Smooth muscle cell (in vitro differentiated cells): ENCODE data around the gene NFIX. TPM values are rescaled to one million over a fixed set of nuclear protein-coding genes. Genes with fewer than 3 reads are reported as not detected.

ENCODE experiments used
- DNase-seq: peaks from one replicate; lab custom pipeline; 2025; ENCODE audit not compliant: unreplicated experiment; lab: John Stamatoyannopoulos, UW
- H2AFZ ChIP-seq: fragments of 200-600 bp; sonication (generic); 2 replicates; pipeline ENCODE4 v1.6.0; 2016; ENCODE audit warnings: antibody characterized with exemption, low read depth, mild to moderate bottlenecking
- H3F3A ChIP-seq: fragments of 200-600 bp; sonication (generic); 2 replicates; pipeline ENCODE4 v1.6.0; 2017; ENCODE audit warnings: antibody characterized with exemption, low read depth
- H3K27ac ChIP-seq: fragments of 200-600 bp; sonication (generic); 2 replicates; pipeline ENCODE4 v1.5.1; 2016; ENCODE audit warnings: low read depth, mild to moderate bottlenecking
- H3K27me3 ChIP-seq: fragments of 200-600 bp; sonication (generic); 2 replicates; pipeline ENCODE4 v1.6.1; 2016; ENCODE audit warnings: low read depth, mild to moderate bottlenecking
- H3K36me3 ChIP-seq: fragments of 200-600 bp; sonication (generic); 2 replicates; pipeline ENCODE4 v1.5.1; 2016; ENCODE audit warnings: low read depth
- H3K4me1 ChIP-seq: fragments of 200-600 bp; sonication (generic); 2 replicates; pipeline ENCODE4 v1.5.1; 2016; ENCODE audit warnings: low read depth
- H3K4me2 ChIP-seq: fragments of 200-600 bp; sonication (generic); 2 replicates; pipeline ENCODE4 v1.6.0; 2016; ENCODE audit warnings: mild to moderate bottlenecking
- H3K4me3 ChIP-seq: fragments of 200-600 bp; sonication (generic); 2 replicates; pipeline ENCODE4 v1.5.1; 2016; ENCODE audit warnings: mild to moderate bottlenecking
- H3K79me2 ChIP-seq: fragments of 200-600 bp; sonication (generic); 2 replicates; pipeline ENCODE4 v1.6.0; 2016; ENCODE audit warnings: low read depth, mild to moderate bottlenecking
- H3K9ac ChIP-seq: fragments of 200-600 bp; sonication (generic); 2 replicates; pipeline ENCODE4 v1.6.0; 2016; ENCODE audit warnings: low read depth
- H3K9me3 ChIP-seq: fragments of 200-600 bp; sonication (generic); replicated peaks from 2 replicates; pipeline ENCODE4 v1.5.1; 2016; ENCODE audit warnings: low read depth
- H4K20me1 ChIP-seq: fragments of 200-600 bp; sonication (generic); 2 replicates; pipeline ENCODE4 v1.6.0; 2016; ENCODE audit warnings: low read depth
- WGBS: methylation state at CpG from one replicate; pipeline ENCODE4 v1.1.7; 2016; ENCODE audit warnings: low lambda C conversion rate; 5-methylcytosine and 5-hydroxymethylcytosine counted together
- polyA plus RNA-seq: library from polyadenylated mRNA; unstranded; fragments of >200 nt; fragmentation: Nextera tagmentation; extraction: Ambion mirVana; gene quantifications from 2 replicates; pipeline ENCODE4 v1.2.1, GENCODE V29; 2016
- total RNA-seq: library from RNA; depleted of rRNA; stranded (reverse); fragments of >200 nt; gene quantifications from 2 replicates; pipeline ENCODE4 v1.2.3, GENCODE V29; 2014
- TF ChIP-seq, protein P1 (sequence below): fragments of 200-600 bp; sonication (generic); IDR thresholded peaks from 2 replicates; pipeline ENCODE4 v1.5.1; 2017; ENCODE audit warnings: borderline replicate concordance, mild to moderate bottlenecking, antibody characterized with exemption; ENCODE audit not compliant: insufficient read depth, poor library complexity, severe bottlenecking

The NFIX gene
- total and polyA plus RNA-seq, 2 experiments from 2014 or later: 1.9 to 2.3 TPM

DNA sequence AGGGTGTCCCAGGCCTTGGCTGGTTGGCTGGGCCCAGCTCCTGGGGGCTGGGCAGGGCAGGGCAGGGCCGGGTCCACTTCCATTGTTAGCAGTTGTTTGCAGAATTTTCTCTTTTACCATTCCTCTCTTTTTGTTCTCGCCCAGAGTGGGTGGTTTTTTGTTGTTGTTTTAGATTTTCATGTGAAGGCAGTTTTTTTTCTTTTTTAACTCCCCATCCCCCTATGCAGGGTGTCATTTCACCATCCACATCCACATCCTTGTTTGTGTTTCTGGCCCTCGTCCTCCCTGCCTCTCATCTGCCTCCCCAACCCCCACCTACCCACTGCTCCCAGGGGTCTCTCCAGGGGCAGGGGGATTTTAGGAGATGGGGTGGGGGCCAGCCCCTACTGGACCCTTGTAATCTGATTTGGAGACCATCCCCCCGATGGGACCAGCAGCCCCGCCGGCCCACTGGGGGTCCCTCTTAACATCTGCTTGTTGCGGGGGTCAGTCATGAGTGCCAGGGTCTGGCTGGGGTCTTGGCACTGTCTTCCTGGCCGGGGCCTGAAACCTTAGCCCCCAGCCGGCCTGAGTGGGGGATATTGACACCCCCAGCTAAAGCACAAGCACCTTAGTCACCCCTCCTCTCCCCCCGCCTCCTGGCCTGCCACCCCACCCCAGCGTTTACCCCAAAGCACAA is 144.5 kb downstream of the NFIX start:
- Histone ChIP-seq H3K36me3 (no peaks in the 10 kb centered on the region), H3K4me3 (no peak overlapping the region), H3K4me2 (no peak overlapping the region), H3K9me3 (no peaks in the 10 kb centered on the region), H3F3A (no peaks in the 10 kb centered on the region), H3K9ac (no peak overlapping the region), H3K79me2 (peaks cover 10% of the 10 kb centered on the region), H3K27me3 (no peaks in the 10 kb centered on the region), H2AFZ (no peak overlapping the region), H4K20me1 (peaks cover 31% of the 10 kb centered on the region), H3K27ac (no peak overlapping the region), H3K4me1 (no peaks in the 10 kb centered on the region)
- 90% methylated on average over 10 of the region's 11 CpGs for WGBS
- no peak for DNase-seq
- TF ChIP-seq, protein P1, sequence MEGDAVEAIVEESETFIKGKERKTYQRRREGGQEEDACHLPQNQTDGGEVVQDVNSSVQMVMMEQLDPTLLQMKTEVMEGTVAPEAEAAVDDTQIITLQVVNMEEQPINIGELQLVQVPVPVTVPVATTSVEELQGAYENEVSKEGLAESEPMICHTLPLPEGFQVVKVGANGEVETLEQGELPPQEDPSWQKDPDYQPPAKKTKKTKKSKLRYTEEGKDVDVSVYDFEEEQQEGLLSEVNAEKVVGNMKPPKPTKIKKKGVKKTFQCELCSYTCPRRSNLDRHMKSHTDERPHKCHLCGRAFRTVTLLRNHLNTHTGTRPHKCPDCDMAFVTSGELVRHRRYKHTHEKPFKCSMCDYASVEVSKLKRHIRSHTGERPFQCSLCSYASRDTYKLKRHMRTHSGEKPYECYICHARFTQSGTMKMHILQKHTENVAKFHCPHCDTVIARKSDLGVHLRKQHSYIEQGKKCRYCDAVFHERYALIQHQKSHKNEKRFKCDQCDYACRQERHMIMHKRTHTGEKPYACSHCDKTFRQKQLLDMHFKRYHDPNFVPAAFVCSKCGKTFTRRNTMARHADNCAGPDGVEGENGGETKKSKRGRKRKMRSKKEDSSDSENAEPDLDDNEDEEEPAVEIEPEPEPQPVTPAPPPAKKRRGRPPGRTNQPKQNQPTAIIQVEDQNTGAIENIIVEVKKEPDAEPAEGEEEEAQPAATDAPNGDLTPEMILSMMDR: no peak

DNA sequence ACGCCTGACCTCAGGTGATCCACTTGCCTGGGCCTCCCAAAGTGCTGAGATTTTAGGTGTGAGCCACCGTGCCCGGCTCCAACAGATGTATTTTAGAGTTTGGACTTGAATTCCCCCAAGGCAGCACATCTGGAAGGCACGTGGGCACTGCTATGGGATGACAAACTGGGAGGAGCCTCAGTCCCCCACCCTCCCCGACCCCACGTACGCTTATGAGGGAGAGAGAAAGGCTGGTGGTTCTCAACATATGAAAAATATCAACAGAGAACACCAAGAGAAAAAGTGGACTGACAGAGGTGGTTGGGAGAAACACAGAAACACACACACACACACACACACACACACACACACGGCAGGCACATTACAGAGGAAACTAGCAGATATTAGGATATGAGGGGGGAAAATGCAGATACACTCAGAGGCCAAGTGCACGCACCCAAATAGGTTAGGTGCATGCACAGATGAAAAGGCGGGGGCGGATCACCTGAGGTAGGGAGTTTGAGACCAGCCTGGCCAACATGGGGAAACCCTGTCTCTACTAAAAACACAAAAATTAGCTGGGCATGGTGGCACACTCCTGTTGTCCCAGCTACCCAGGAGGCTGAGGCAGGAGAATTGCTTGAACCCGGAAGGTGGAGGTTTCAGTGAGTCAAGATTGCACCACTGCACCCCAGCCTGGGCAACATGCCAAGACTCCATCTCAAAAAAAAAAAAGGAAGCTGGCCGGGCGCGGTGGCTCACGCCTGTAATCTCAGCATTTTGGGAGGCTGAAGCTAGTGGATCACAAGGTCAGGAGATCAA is 151.7 kb downstream of the NFIX start:
- DNase-seq: no peak

More for the DNA sequence above, 151.7 kb downstream of the NFIX start:
- WGBS: 82% methylated on average over 13 of the region's 16 CpGs
- no peak overlapping the region for H3K27ac ChIP-seq
- no peak overlapping the region for H3K4me3 ChIP-seq
- TF ChIP-seq, protein P1: no peak
- no peak overlapping the region for H2AFZ ChIP-seq
- no peaks in the 10 kb centered on the region for H3K9me3 ChIP-seq
- peaks cover 3% of the 10 kb centered on the region for H3K4me1 ChIP-seq
- H3F3A ChIP-seq: no peaks in the 10 kb centered on the region
- no peak overlapping the region for H3K4me2 ChIP-seq
- peaks cover 4% of the 10 kb centered on the region for H4K20me1 ChIP-seq
- H3K36me3 ChIP-seq: no peaks in the 10 kb centered on the region
- H3K9ac ChIP-seq: no peak overlapping the region
- H3K27me3 ChIP-seq: no peaks in the 10 kb centered on the region
- H3K79me2 ChIP-seq: no peaks in the 10 kb centered on the region

Other genes starting within 250 kb of the NFIX start
- gene BEST2, start 243.7 kb upstream of the NFIX start, total RNA-seq: not detected in 2 replicates
- 0.30 TPM in 1 of 2 replicates, not detected in the other for gene BEST2, start 243.7 kb upstream of the NFIX start, polyA plus RNA-seq
- gene HOOK2, start 219.9 kb upstream of the NFIX start, total RNA-seq: 16.7 and 20.5 TPM in 2 replicates
- gene HOOK2, start 219.9 kb upstream of the NFIX start, polyA plus RNA-seq: 14.6 and 48.3 TPM in 2 replicates
- 687 and 756 TPM in 2 replicates for gene JUNB, start 204.0 kb upstream of the NFIX start, total RNA-seq
- gene JUNB, start 204.0 kb upstream of the NFIX start, polyA plus RNA-seq: 1,281 and 1,575 TPM in 2 replicates
- 351 and 400 TPM in 2 replicates for gene PRDX2, start 193.7 kb upstream of the NFIX start, total RNA-seq
- 371 and 391 TPM in 2 replicates for gene PRDX2, start 193.7 kb upstream of the NFIX start, polyA plus RNA-seq
- gene THSD8, start 193.4 kb upstream of the NFIX start, total RNA-seq: not detected in 2 replicates
- gene THSD8, start 193.4 kb upstream of the NFIX start, polyA plus RNA-seq: 8.0 and 10.1 TPM in 2 replicates
- 8.7 and 15.7 TPM in 2 replicates for gene RNASEH2A, start 188.9 kb upstream of the NFIX start, total RNA-seq
- 34.8 and 34.9 TPM in 2 replicates for gene RNASEH2A, start 188.9 kb upstream of the NFIX start, polyA plus RNA-seq
- 4.6 TPM in 1 of 2 replicates, not detected in the other for gene RTBDN, start 160.9 kb upstream of the NFIX start, total RNA-seq
- gene RTBDN, start 160.9 kb upstream of the NFIX start, polyA plus RNA-seq: 1.7 TPM in 1 of 2 replicates, not detected in the other
- 0.99 and 3.2 TPM in 2 replicates for gene MAST1, start 157.0 kb upstream of the NFIX start, total RNA-seq
- gene MAST1, start 157.0 kb upstream of the NFIX start, polyA plus RNA-seq: 2.0 and 2.7 TPM in 2 replicates
- 19.5 and 26.3 TPM in 2 replicates for gene DNASE2, start 114.0 kb upstream of the NFIX start, total RNA-seq
- 44.9 and 48.1 TPM in 2 replicates for gene DNASE2, start 114.0 kb upstream of the NFIX start, polyA plus RNA-seq
- gene KLF1, start 108.3 kb upstream of the NFIX start, total RNA-seq: not detected in 2 replicates
- 0.09 TPM in 1 of 2 replicates, not detected in the other for gene KLF1, start 108.3 kb upstream of the NFIX start, polyA plus RNA-seq
- 9.7 and 17.4 TPM in 2 replicates for gene GCDH, start 104.3 kb upstream of the NFIX start, total RNA-seq
- gene GCDH, start 104.3 kb upstream of the NFIX start, polyA plus RNA-seq: 10.9 and 15.3 TPM in 2 replicates
- gene SYCE2, start 76.2 kb upstream of the NFIX start, total RNA-seq: 0.90 and 1.4 TPM in 2 replicates
- 0.91 and 2.9 TPM in 2 replicates for gene SYCE2, start 76.2 kb upstream of the NFIX start, polyA plus RNA-seq
- gene FARSA, start 61.8 kb upstream of the NFIX start, total RNA-seq: 28.6 and 46.1 TPM in 2 replicates
- gene FARSA, start 61.8 kb upstream of the NFIX start, polyA plus RNA-seq: 86.9 and 94.0 TPM in 2 replicates
- gene CALR, start 56.9 kb upstream of the NFIX start, total RNA-seq: 800 and 956 TPM in 2 replicates
- 640 and 833 TPM in 2 replicates for gene CALR, start 56.9 kb upstream of the NFIX start, polyA plus RNA-seq
- gene RAD23A, start 49.6 kb upstream of the NFIX start, total RNA-seq: 74.4 and 97.1 TPM in 2 replicates
- gene RAD23A, start 49.6 kb upstream of the NFIX start, polyA plus RNA-seq: 176 and 191 TPM in 2 replicates
- 51.5 and 51.6 TPM in 2 replicates for gene GADD45GIP1, start 38.3 kb upstream of the NFIX start, total RNA-seq
- 152 and 153 TPM in 2 replicates for gene GADD45GIP1, start 38.3 kb upstream of the NFIX start, polyA plus RNA-seq
- not detected in 2 replicates for gene DAND5, start 25.9 kb upstream of the NFIX start, total RNA-seq
- gene DAND5, start 25.9 kb upstream of the NFIX start, polyA plus RNA-seq: 0.18 TPM in 1 of 2 replicates, not detected in the other
- 2.2 and 2.8 TPM in 2 replicates for gene LYL1, start 107.4 kb downstream of the NFIX start, total RNA-seq
- gene LYL1, start 107.4 kb downstream of the NFIX start, polyA plus RNA-seq: 2.1 and 3.2 TPM in 2 replicates
- gene TRMT1, start 121.3 kb downstream of the NFIX start, total RNA-seq: 19.1 and 21.9 TPM in 2 replicates
- 37.4 and 44.3 TPM in 2 replicates for gene TRMT1, start 121.3 kb downstream of the NFIX start, polyA plus RNA-seq
- 34.1 and 44.6 TPM in 2 replicates for gene NACC1, start 122.8 kb downstream of the NFIX start, total RNA-seq
- gene NACC1, start 122.8 kb downstream of the NFIX start, polyA plus RNA-seq: 9.9 and 12.8 TPM in 2 replicates
- gene STX10, start 154.9 kb downstream of the NFIX start, total RNA-seq: 37.6 and 59.6 TPM in 2 replicates
- gene STX10, start 154.9 kb downstream of the NFIX start, polyA plus RNA-seq: 69.1 and 83.1 TPM in 2 replicates
- 113 and 118 TPM in 2 replicates for gene IER2, start 154.9 kb downstream of the NFIX start, total RNA-seq
- 732 and 766 TPM in 2 replicates for gene IER2, start 154.9 kb downstream of the NFIX start, polyA plus RNA-seq